ENCODE measurements around the gene PPP1R10. TPM values are rescaled to one million over a fixed set of nuclear protein-coding genes. Genes with fewer than 3 reads are reported as not detected.

PPP1R10 gene
- total RNA-seq, 1 experiment from 2014 or later: 82.9 TPM

DNA sequence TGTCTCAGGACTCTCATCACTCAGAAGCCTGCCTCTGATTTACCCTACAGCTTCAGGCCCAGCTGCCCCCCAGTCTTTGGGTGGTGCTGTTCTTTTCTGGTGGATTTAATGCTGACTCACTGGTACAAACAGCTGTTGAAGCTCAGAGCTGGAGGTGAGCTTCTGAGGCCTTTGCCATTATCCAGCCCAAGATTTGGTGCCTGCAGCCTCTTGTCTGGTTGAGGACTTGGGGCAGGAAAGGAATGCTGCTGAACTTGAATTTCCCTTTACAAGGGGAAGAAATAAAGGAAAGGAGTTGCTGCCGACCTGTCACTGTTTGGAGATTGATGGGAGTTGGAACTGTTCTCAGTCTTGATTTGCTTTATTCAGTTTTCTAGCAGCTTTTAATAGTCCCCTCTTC lies 26.0 kb downstream of the PPP1R10 start:
- DNase-seq (ENCODE audit: low read depth, low spot score): no peak
- no peak overlapping the region for H3K4me3 ChIP-seq (ENCODE audit: low read depth in 2 of 2, low read length in 2 of 2)
- BruUV-seq (replicated peaks): no TSS peak
- H3K9me3 ChIP-seq (ENCODE audit: control insufficient read depth, insufficient read depth, low read depth, low read length): no peaks in the 10 kb centered on the region
- in situ Hi-C loops (cut with HindIII; ENCODE audit: low pct_unique_long_range_greater_than_20kb, low sequenced_read_pairs): no loop called here
- TF ChIP-seq POLR2AphosphoS5 (IDR thresholded peaks at IDR 0.05; ENCODE audit: low read depth, low read length) (no peak), TCF7L2 (IDR thresholded peaks at IDR 0.05; ENCODE audit: low read depth, low read length) (no peak), SIN3A (IDR thresholded peaks at IDR 0.05; ENCODE audit: borderline replicate concordance, insufficient read depth, low read depth, low read length) (no peak)
- TF ChIP-seq, protein P1, sequence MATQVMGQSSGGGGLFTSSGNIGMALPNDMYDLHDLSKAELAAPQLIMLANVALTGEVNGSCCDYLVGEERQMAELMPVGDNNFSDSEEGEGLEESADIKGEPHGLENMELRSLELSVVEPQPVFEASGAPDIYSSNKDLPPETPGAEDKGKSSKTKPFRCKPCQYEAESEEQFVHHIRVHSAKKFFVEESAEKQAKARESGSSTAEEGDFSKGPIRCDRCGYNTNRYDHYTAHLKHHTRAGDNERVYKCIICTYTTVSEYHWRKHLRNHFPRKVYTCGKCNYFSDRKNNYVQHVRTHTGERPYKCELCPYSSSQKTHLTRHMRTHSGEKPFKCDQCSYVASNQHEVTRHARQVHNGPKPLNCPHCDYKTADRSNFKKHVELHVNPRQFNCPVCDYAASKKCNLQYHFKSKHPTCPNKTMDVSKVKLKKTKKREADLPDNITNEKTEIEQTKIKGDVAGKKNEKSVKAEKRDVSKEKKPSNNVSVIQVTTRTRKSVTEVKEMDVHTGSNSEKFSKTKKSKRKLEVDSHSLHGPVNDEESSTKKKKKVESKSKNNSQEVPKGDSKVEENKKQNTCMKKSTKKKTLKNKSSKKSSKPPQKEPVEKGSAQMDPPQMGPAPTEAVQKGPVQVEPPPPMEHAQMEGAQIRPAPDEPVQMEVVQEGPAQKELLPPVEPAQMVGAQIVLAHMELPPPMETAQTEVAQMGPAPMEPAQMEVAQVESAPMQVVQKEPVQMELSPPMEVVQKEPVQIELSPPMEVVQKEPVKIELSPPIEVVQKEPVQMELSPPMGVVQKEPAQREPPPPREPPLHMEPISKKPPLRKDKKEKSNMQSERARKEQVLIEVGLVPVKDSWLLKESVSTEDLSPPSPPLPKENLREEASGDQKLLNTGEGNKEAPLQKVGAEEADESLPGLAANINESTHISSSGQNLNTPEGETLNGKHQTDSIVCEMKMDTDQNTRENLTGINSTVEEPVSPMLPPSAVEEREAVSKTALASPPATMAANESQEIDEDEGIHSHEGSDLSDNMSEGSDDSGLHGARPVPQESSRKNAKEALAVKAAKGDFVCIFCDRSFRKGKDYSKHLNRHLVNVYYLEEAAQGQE (IDR thresholded peaks at IDR 0.05; ENCODE audit: insufficient read depth in 1 of 2, low read depth in 2 of 2, low read length in 1 of 2): no peak
- TF ChIP-seq, protein P2, sequence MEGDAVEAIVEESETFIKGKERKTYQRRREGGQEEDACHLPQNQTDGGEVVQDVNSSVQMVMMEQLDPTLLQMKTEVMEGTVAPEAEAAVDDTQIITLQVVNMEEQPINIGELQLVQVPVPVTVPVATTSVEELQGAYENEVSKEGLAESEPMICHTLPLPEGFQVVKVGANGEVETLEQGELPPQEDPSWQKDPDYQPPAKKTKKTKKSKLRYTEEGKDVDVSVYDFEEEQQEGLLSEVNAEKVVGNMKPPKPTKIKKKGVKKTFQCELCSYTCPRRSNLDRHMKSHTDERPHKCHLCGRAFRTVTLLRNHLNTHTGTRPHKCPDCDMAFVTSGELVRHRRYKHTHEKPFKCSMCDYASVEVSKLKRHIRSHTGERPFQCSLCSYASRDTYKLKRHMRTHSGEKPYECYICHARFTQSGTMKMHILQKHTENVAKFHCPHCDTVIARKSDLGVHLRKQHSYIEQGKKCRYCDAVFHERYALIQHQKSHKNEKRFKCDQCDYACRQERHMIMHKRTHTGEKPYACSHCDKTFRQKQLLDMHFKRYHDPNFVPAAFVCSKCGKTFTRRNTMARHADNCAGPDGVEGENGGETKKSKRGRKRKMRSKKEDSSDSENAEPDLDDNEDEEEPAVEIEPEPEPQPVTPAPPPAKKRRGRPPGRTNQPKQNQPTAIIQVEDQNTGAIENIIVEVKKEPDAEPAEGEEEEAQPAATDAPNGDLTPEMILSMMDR (IDR thresholded peaks at IDR 0.05): no peak
- H3K36me3 ChIP-seq (ENCODE audit: control insufficient read depth, insufficient read depth, low read length): peaks cover 18% of the 10 kb centered on the region; the same call in 1 of the 2 replicates
- H3K27ac ChIP-seq (ENCODE audit: low read length): no peak overlapping the region
- POLR2A ChIA-PET: no interaction called here
- no peaks in the 10 kb centered on the region for H3K4me1 ChIP-seq (ENCODE audit: control insufficient read depth, insufficient read depth, low read length)
- CTCF ChIA-PET: no interaction called here
- H3K27me3 ChIP-seq (ENCODE audit: control insufficient read depth, insufficient read depth, low read length): no peaks in the 10 kb centered on the region
- ATAC-seq: no peak
- intact Hi-C loops (cut with micrococcal nuclease; ENCODE audit: unreplicated experiment): no loop called here

DNA sequence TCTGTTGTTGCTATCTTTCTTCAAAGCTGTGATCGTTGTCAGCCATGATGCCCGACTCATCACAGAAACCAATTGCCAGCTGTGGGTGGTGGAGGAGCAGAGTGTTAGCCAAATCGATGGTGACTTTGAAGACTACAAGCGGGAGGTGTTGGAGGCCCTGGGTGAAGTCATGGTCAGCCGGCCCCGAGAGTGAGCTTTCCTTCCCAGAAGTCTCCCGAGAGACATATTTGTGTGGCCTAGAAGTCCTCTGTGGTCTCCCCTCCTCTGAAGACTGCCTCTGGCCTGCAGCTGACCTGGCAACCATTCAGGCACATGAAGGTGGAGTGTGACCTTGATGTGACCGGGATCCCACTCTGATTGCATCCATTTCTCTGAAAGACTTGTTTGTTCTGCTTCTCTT lies 26.5 kb downstream of the PPP1R10 start:
- intact Hi-C loops (cut with micrococcal nuclease; ENCODE audit: unreplicated experiment) (no loop called here), in situ Hi-C loops (cut with HindIII; ENCODE audit: low pct_unique_long_range_greater_than_20kb, low sequenced_read_pairs) (no loop called here)
- no peak for ATAC-seq
- ChIA-PET POLR2A (no interaction called here), CTCF (no interaction called here)
- no peaks in the 10 kb centered on the region for H3K27me3 ChIP-seq (ENCODE audit: control insufficient read depth, insufficient read depth, low read length)
- no peak overlapping the region for H3K4me3 ChIP-seq (ENCODE audit: low read depth in 2 of 2, low read length in 2 of 2)
- H3K27ac ChIP-seq (ENCODE audit: low read length): no peak overlapping the region
- H3K4me1 ChIP-seq (ENCODE audit: control insufficient read depth, insufficient read depth, low read length): no peaks in the 10 kb centered on the region
- no peak for DNase-seq (ENCODE audit: low read depth, low spot score)
- peaks cover 19% of the 10 kb centered on the region; the same call in 1 of the 2 replicates for H3K36me3 ChIP-seq (ENCODE audit: control insufficient read depth, insufficient read depth, low read length)
- no peaks in the 10 kb centered on the region for H3K9me3 ChIP-seq (ENCODE audit: control insufficient read depth, insufficient read depth, low read depth, low read length)
- BruUV-seq (replicated peaks): no TSS peak
- TF ChIP-seq, protein P2 (IDR thresholded peaks at IDR 0.05): no peak
- TF ChIP-seq SIN3A (IDR thresholded peaks at IDR 0.05; ENCODE audit: borderline replicate concordance, insufficient read depth, low read depth, low read length): no peak
- TF ChIP-seq POLR2AphosphoS5 (IDR thresholded peaks at IDR 0.05; ENCODE audit: low read depth, low read length): no peak
- TF ChIP-seq, protein P1 (IDR thresholded peaks at IDR 0.05; ENCODE audit: insufficient read depth in 1 of 2, low read depth in 2 of 2, low read length in 1 of 2): no peak
- no peak for TF ChIP-seq TCF7L2 (IDR thresholded peaks at IDR 0.05; ENCODE audit: low read depth, low read length)

All from Panc1 (cell line).